ENCODE data around the gene KDR. TPM values are rescaled to one million over a fixed set of nuclear protein-coding genes. Genes with fewer than 3 reads are reported as not detected.

The KDR gene
- total RNA-seq, 1 donor from 2014 or later, result 49.1 TPM

GRCh38 chr4:55157559-55158277 lies 32.3 kb upstream of the KDR start:
- H3K9ac ChIP-seq (ENCODE audit: low read depth in 1 of 3, low read length in 3 of 3), result no peak overlapping the region
- no peaks in the 10 kb centered on the region for H3K9me3 ChIP-seq (ENCODE audit: control insufficient read depth in 3 of 3, low read length in 3 of 3)
- H3K4me1 ChIP-seq (ENCODE audit: control insufficient read depth in 3 of 3, insufficient read depth in 3 of 3, low read length in 3 of 3), result no peaks in the 10 kb centered on the region
- H3K27ac ChIP-seq (ENCODE audit: low read depth, low read length), result no peak overlapping the region
- H3K4me3 ChIP-seq (ENCODE audit: low read length in 3 of 3), result no peak overlapping the region
- H3K27me3 ChIP-seq (ENCODE audit: control insufficient read depth in 3 of 3, insufficient read depth in 3 of 3, low read length in 3 of 3), result peaks cover 0 to 11% (median 2%) of the 10 kb centered on the region in 3 donors
- H3K36me3 ChIP-seq (ENCODE audit: control insufficient read depth in 3 of 3, insufficient read depth in 3 of 3, low read length in 3 of 3), result no peaks in the 10 kb centered on the region

DNA sequence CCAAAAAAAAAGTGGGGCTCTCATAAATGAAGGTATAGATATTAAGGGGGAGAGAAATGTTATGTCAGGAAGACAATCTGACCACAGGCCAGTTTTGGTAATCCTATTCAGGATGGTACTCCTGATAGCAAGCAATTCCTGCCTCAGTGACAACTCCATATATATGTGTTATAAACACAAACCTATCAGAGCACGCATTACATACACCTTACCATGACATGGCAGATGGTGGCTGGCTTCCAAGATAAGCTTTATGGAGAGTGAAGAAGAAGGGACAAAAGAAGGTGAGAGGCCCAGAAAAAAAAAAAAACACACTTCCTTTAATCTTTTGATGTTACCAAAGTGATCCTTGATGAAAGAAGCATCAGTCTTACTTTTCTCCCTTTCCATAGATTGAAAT lies 29.5 kb upstream of the KDR start:
- no peak overlapping the region for H3K27ac ChIP-seq (ENCODE audit: low read depth, low read length)
- H3K27me3 ChIP-seq (ENCODE audit: control insufficient read depth in 3 of 3, insufficient read depth in 3 of 3, low read length in 3 of 3), result peaks cover 0 to 11% (median 2%) of the 10 kb centered on the region in 3 donors
- no peaks in the 10 kb centered on the region for H3K4me1 ChIP-seq (ENCODE audit: control insufficient read depth in 3 of 3, insufficient read depth in 3 of 3, low read length in 3 of 3)

GRCh38 chr4:55154290-55154880 lies 29.0 kb upstream of the KDR start:
- no peak overlapping the region for H3K27ac ChIP-seq (ENCODE audit: low read depth, low read length)
- H3K4me3 ChIP-seq (ENCODE audit: low read length in 3 of 3), result no peak overlapping the region
- H3K36me3 ChIP-seq (ENCODE audit: control insufficient read depth in 3 of 3, insufficient read depth in 3 of 3, low read length in 3 of 3), result no peaks in the 10 kb centered on the region
- H3K9me3 ChIP-seq (ENCODE audit: control insufficient read depth in 3 of 3, low read length in 3 of 3), result no peaks in the 10 kb centered on the region
- no peak overlapping the region for H3K9ac ChIP-seq (ENCODE audit: low read depth in 1 of 3, low read length in 3 of 3)
- H3K27me3 ChIP-seq (ENCODE audit: control insufficient read depth in 3 of 3, insufficient read depth in 3 of 3, low read length in 3 of 3), result peaks cover 0 to 11% (median 2%) of the 10 kb centered on the region in 3 donors
- H3K4me1 ChIP-seq (ENCODE audit: control insufficient read depth in 3 of 3, insufficient read depth in 3 of 3, low read length in 3 of 3), result no peaks in the 10 kb centered on the region

More for the DNA sequence above, 29.5 kb upstream of the KDR start:
- Histone ChIP-seq H3K36me3 (ENCODE audit: control insufficient read depth in 3 of 3, insufficient read depth in 3 of 3, low read length in 3 of 3) (no peaks in the 10 kb centered on the region), H3K9ac (ENCODE audit: low read depth in 1 of 3, low read length in 3 of 3) (no peak overlapping the region), H3K9me3 (ENCODE audit: control insufficient read depth in 3 of 3, low read length in 3 of 3) (no peaks in the 10 kb centered on the region), H3K4me3 (ENCODE audit: low read length in 3 of 3) (no peak overlapping the region)

DNA sequence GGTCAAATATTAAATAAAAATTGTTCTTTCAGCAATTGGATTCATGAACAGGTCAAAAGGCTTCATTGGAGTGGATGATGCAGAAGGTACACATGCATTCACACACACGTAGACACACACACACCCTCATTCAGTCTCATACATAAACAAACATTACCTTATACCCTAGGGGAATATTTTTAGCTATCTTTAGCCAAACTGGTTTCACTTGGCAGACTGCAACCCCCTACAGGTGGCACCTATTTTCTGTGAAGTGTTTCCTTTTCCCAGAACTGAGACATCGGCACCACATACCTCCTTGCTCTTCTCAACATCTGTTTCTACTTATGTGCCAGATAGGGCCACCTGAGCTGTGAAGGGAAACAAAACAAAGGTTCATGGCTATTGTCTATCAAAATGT lies 18.5 kb upstream of the KDR start:
- no peak overlapping the region for H3K4me3 ChIP-seq (ENCODE audit: low read length in 3 of 3)
- H3K9ac ChIP-seq (ENCODE audit: low read depth in 1 of 3, low read length in 3 of 3), result no peak overlapping the region
- no peaks in the 10 kb centered on the region for H3K9me3 ChIP-seq (ENCODE audit: control insufficient read depth in 3 of 3, low read length in 3 of 3)
- no peaks in the 10 kb centered on the region for H3K27me3 ChIP-seq (ENCODE audit: control insufficient read depth in 3 of 3, insufficient read depth in 3 of 3, low read length in 3 of 3)
- H3K36me3 ChIP-seq (ENCODE audit: control insufficient read depth in 3 of 3, insufficient read depth in 3 of 3, low read length in 3 of 3), result no peaks in the 10 kb centered on the region
- no peak overlapping the region for H3K27ac ChIP-seq (ENCODE audit: low read depth, low read length)
- no peaks in the 10 kb centered on the region for H3K4me1 ChIP-seq (ENCODE audit: control insufficient read depth in 3 of 3, insufficient read depth in 3 of 3, low read length in 3 of 3)

GRCh38 chr4:55138367-55138766 lies 13.0 kb upstream of the KDR start:
- Histone ChIP-seq H3K9me3 (ENCODE audit: control insufficient read depth in 3 of 3, low read length in 3 of 3) (no peaks in the 10 kb centered on the region), H3K27ac (ENCODE audit: low read depth, low read length) (no peak overlapping the region)

DNA sequence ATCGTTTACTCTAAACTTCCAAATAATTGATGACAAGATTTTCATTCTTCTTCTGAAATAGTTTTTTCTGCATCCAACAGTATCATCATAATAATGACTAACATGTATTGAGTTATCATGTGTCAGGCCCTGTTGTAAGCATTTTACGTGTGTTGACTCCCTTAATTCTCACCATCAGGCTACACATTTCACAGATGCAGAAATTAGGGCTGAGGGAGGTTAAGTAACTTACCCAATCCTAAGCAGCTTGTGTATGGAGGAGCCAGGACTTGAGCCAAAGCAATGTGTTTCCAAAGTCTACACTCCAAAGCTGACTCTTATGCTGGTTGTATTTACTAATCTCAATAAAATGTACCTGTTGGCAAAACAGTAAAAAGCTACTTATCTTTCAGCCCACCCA lies 11.2 kb upstream of the KDR start:
- no peaks in the 10 kb centered on the region for H3K27me3 ChIP-seq (ENCODE audit: control insufficient read depth in 3 of 3, insufficient read depth in 3 of 3, low read length in 3 of 3)
- H3K36me3 ChIP-seq (ENCODE audit: control insufficient read depth in 3 of 3, insufficient read depth in 3 of 3, low read length in 3 of 3), result no peaks in the 10 kb centered on the region
- no peaks in the 10 kb centered on the region for H3K9me3 ChIP-seq (ENCODE audit: control insufficient read depth in 3 of 3, low read length in 3 of 3)
- no peak overlapping the region for H3K9ac ChIP-seq (ENCODE audit: low read depth in 1 of 3, low read length in 3 of 3)
- H3K4me1 ChIP-seq (ENCODE audit: control insufficient read depth in 3 of 3, insufficient read depth in 3 of 3, low read length in 3 of 3), result no peaks in the 10 kb centered on the region
- H3K4me3 ChIP-seq (ENCODE audit: low read length in 3 of 3), result no peak overlapping the region
- no peak overlapping the region for H3K27ac ChIP-seq (ENCODE audit: low read depth, low read length)

More at GRCh38 chr4:55138367-55138766, 13.0 kb upstream of the KDR start:
- Histone ChIP-seq H3K9ac (ENCODE audit: low read depth in 1 of 3, low read length in 3 of 3) (no peak overlapping the region), H3K36me3 (ENCODE audit: control insufficient read depth in 3 of 3, insufficient read depth in 3 of 3, low read length in 3 of 3) (no peaks in the 10 kb centered on the region), H3K4me3 (ENCODE audit: low read length in 3 of 3) (no peak overlapping the region), H3K4me1 (ENCODE audit: control insufficient read depth in 3 of 3, insufficient read depth in 3 of 3, low read length in 3 of 3) (no peaks in the 10 kb centered on the region), H3K27me3 (ENCODE audit: control insufficient read depth in 3 of 3, insufficient read depth in 3 of 3, low read length in 3 of 3) (no peaks in the 10 kb centered on the region)

GRCh38 chr4:55133951-55134350 lies 8.6 kb upstream of the KDR start:
- Histone ChIP-seq H3K4me1 (ENCODE audit: control insufficient read depth in 3 of 3, insufficient read depth in 3 of 3, low read length in 3 of 3) (no peaks in the 10 kb centered on the region), H3K9ac (ENCODE audit: low read depth in 1 of 3, low read length in 3 of 3) (no peak overlapping the region), H3K27ac (ENCODE audit: low read depth, low read length) (no peak overlapping the region), H3K27me3 (ENCODE audit: control insufficient read depth in 3 of 3, insufficient read depth in 3 of 3, low read length in 3 of 3) (no peaks in the 10 kb centered on the region), H3K36me3 (ENCODE audit: control insufficient read depth in 3 of 3, insufficient read depth in 3 of 3, low read length in 3 of 3) (no peaks in the 10 kb centered on the region), H3K9me3 (ENCODE audit: control insufficient read depth in 3 of 3, low read length in 3 of 3) (no peaks in the 10 kb centered on the region), H3K4me3 (ENCODE audit: low read length in 3 of 3) (no peak overlapping the region)

DNA sequence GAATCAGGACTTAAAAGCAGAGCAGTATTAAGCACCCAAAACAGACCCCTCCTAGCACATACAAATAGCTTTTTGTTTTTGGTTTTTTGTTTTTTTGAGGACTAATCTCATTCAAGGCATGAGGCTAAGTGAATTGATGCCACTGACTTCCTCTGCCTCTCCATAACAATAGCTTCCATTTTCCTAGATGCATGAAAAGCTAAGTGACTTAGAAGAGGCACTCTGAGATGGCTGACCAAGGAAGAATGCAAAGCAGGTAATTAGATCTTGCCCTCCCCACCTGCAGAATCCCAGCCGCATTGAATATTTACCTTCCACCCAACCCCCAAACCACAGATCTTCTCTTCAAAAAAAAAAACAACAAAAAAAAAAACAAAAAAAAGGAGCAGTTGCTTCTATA lies 7.4 kb upstream of the KDR start:
- H3K9ac ChIP-seq (ENCODE audit: low read depth in 1 of 3, low read length in 3 of 3), result no peak overlapping the region
- no peaks in the 10 kb centered on the region for H3K9me3 ChIP-seq (ENCODE audit: control insufficient read depth in 3 of 3, low read length in 3 of 3)
- H3K36me3 ChIP-seq (ENCODE audit: control insufficient read depth in 3 of 3, insufficient read depth in 3 of 3, low read length in 3 of 3), result no peaks in the 10 kb centered on the region
- no peak overlapping the region for H3K4me3 ChIP-seq (ENCODE audit: low read length in 3 of 3)
- H3K27me3 ChIP-seq (ENCODE audit: control insufficient read depth in 3 of 3, insufficient read depth in 3 of 3, low read length in 3 of 3), result no peaks in the 10 kb centered on the region
- H3K4me1 ChIP-seq (ENCODE audit: control insufficient read depth in 3 of 3, insufficient read depth in 3 of 3, low read length in 3 of 3), result no peaks in the 10 kb centered on the region
- H3K27ac ChIP-seq (ENCODE audit: low read depth, low read length), result no peak overlapping the region

GRCh38 chr4:55127521-55127920 lies 2.1 kb upstream of the KDR start:
- Histone ChIP-seq H3K36me3 (ENCODE audit: control insufficient read depth in 3 of 3, insufficient read depth in 3 of 3, low read length in 3 of 3) (no peaks in the 10 kb centered on the region), H3K27ac (ENCODE audit: low read depth, low read length) (no peak overlapping the region), H3K9me3 (ENCODE audit: control insufficient read depth in 3 of 3, low read length in 3 of 3) (no peaks in the 10 kb centered on the region), H3K4me3 (ENCODE audit: low read length in 3 of 3) (no peak overlapping the region), H3K27me3 (ENCODE audit: control insufficient read depth in 3 of 3, insufficient read depth in 3 of 3, low read length in 3 of 3) (peaks cover 5 to 9% (median 9%) of the 10 kb centered on the region in 3 donors), H3K9ac (ENCODE audit: low read depth in 1 of 3, low read length in 3 of 3) (no peak overlapping the region), H3K4me1 (ENCODE audit: control insufficient read depth in 3 of 3, insufficient read depth in 3 of 3, low read length in 3 of 3) (peaks cover 0 to 7% (median 0%) of the 10 kb centered on the region in 3 donors)

DNA sequence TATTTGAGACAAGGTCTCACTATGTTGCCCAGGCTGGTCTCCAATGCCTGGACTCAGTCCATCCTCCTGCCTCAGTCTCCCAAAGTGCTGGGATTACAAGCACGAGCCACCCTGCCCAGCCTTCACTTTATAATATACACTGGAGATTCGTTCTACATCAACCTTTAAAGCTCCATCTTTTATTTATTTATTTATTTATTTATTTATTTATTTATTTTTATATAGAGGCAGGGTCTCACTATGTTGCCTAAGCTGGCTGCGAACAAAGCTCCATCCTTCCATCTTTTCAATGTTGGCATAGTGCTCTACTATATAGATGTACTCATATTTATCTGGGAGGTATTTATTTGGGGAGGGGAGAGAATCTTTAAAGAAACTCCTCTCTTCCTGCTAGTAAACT lies 1.7 kb upstream of the KDR start:
- Histone ChIP-seq H3K4me3 (ENCODE audit: low read length in 3 of 3) (no peak overlapping the region), H3K9me3 (ENCODE audit: control insufficient read depth in 3 of 3, low read length in 3 of 3) (no peaks in the 10 kb centered on the region), H3K27ac (ENCODE audit: low read depth, low read length) (no peak overlapping the region), H3K27me3 (ENCODE audit: control insufficient read depth in 3 of 3, insufficient read depth in 3 of 3, low read length in 3 of 3) (peaks cover 5 to 9% (median 9%) of the 10 kb centered on the region in 3 donors), H3K9ac (ENCODE audit: low read depth in 1 of 3, low read length in 3 of 3) (no peak overlapping the region), H3K4me1 (ENCODE audit: control insufficient read depth in 3 of 3, insufficient read depth in 3 of 3, low read length in 3 of 3) (peaks cover 0 to 7% (median 0%) of the 10 kb centered on the region in 3 donors), H3K36me3 (ENCODE audit: control insufficient read depth in 3 of 3, insufficient read depth in 3 of 3, low read length in 3 of 3) (no peaks in the 10 kb centered on the region)

All from skeletal muscle tissue (tissue), 4 donors.